NCI-H748 (cell line): ENCODE measurements around the gene ARHGEF1.
A peak's percentile ranks its signal among the peaks of the same experiment; 100 is the strongest.

Experiments used
- DNase-seq: peaks from one replicate; lab custom pipeline; 2025; ENCODE audit not compliant: unreplicated experiment; lab: John Stamatoyannopoulos, UW

ARHGEF1 gene

GRCh38 chr19:41947091-41947490, 64.1 kb downstream of the ARHGEF1 start:
- DNase-seq: no peak

DNA sequence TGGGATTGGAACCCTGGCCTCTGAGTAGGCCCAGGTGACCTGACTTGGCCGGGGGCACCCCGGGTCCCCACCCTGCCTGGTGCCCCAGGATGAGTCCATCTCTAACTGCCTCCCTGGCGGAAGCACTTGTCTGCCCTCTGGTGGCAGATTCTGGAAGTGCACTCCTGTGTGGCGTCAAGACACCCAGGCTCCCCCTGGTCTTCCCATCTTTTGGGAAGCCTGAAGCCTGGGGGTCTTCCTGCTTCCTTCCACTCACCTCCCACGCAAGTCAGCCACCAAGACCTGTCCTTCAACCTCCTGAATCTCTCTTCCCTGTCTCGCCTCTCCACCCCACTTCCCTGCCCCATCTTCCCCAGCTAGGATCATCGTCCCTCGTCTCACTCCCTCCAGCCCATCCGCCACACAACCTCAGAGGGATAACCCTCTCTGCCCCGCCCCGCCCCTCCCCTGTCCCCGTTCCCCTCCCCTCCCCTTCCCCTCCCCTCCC, 68.7 kb downstream of the ARHGEF1 start:
- DNase-seq: peak; percentile 82

GRCh38 chr19:41955521-41955920, 72.5 kb downstream of the ARHGEF1 start:
- no peak for DNase-seq

DNA sequence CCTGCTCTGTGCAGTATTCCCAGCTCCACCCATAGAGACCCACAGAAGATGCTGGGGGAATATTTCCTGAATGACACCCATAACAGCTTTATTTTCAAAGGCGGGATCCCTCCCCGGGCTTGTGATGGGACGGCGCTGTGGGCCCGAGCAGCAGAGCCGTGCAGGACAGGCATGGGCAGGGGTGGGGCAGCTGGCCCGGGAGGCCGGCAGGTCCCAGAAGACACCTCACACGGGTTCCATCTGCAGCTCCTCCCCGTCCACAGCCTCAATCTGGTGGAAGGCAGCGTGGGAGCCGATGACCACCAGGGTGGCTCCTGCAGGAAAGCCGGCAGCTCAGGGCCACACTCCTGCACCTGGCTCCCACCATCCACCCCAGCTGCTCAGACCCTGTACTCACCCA, 73.6 kb downstream of the ARHGEF1 start:
- DNase-seq: no peak
